MCF 10A (cell line): Measurements from ENCODE around the gene SLC38A7. TPM values are rescaled to one million over a fixed set of nuclear protein-coding genes. Genes with fewer than 3 reads are reported as not detected.

Source experiments
- BruUV-seq: library from RNA; stranded (reverse); fragments of 400-500 nt; replicated peaks from 2 replicates; lab custom pipeline; 2021; lab: Mats Ljungman, UMichigan
- CTCF ChIA-PET: fragments of 300-600 bp; sonication (Branson Sonifier 250); formaldehyde crosslinking; extraction: SDS; loops from one replicate; lab custom pipeline; 2021; ENCODE audit warnings: antibody characterized with exemption, inconsistent platforms; lab: Yijun Ruan, JAX
- POLR2A ChIA-PET: fragments of 300-600, 350-650 bp; sonication (Branson Sonifier 250); formaldehyde crosslinking; extraction: SDS; loops from one replicate; lab custom pipeline; 2020; ENCODE audit warnings: antibody characterized with exemption, inconsistent platforms; lab: Yijun Ruan, JAX
- DNase-seq: peaks from one replicate; pipeline ENCODE4 v3.0.0-alpha.2; 2018; ENCODE audit not compliant: unreplicated experiment
- H3K27ac Mint-ChIP-seq: one replicate; pipeline ENCODE4 v1.8.0; 2022; ENCODE audit warnings: mild to moderate bottlenecking, low read depth, mixed read lengths; ENCODE audit not compliant: unreplicated experiment
- H3K27me3 Mint-ChIP-seq: one replicate; pipeline ENCODE4 v1.8.0; 2022; ENCODE audit warnings: mixed read lengths; ENCODE audit not compliant: insufficient read depth, unreplicated experiment
- H3K36me3 Mint-ChIP-seq: one replicate; pipeline ENCODE4 v1.8.0; 2022; ENCODE audit warnings: mild to moderate bottlenecking, moderate library complexity, mixed read lengths; ENCODE audit not compliant: insufficient read depth, unreplicated experiment
- H3K4me1 Mint-ChIP-seq: one replicate; pipeline ENCODE4 v1.8.0; 2022; ENCODE audit warnings: mixed read lengths; ENCODE audit not compliant: insufficient read depth, unreplicated experiment
- H3K4me3 Mint-ChIP-seq: one replicate; pipeline ENCODE4 v1.8.0; 2022; ENCODE audit warnings: mild to moderate bottlenecking, moderate library complexity, mixed read lengths; ENCODE audit not compliant: unreplicated experiment
- H3K9me3 Mint-ChIP-seq: one replicate; pipeline ENCODE4 v1.8.0; 2022; ENCODE audit warnings: mixed read lengths; ENCODE audit not compliant: unreplicated experiment
- intact Hi-C: fragments of 100-400 bp; cut with micrococcal nuclease; formaldehyde crosslinking; loops from 2 replicates; pipeline ENCODE4 v1.14.1; 2022
- total RNA-seq: library from RNA; stranded (reverse); gene quantifications from 2 replicates; pipeline ENCODE4 v1.2.3, GENCODE V29; 2022
- TF ChIP-seq, protein P1 (sequence below): fragments of 200-600 bp; IDR thresholded peaks from one replicate; pipeline ENCODE4 v1.8.0; 2022; ENCODE audit warnings: antibody characterized with exemption, mild to moderate bottlenecking; ENCODE audit not compliant: unreplicated experiment

The SLC38A7 gene
- total RNA-seq, 1 experiment from 2014 or later: 12.6 TPM

DNA sequence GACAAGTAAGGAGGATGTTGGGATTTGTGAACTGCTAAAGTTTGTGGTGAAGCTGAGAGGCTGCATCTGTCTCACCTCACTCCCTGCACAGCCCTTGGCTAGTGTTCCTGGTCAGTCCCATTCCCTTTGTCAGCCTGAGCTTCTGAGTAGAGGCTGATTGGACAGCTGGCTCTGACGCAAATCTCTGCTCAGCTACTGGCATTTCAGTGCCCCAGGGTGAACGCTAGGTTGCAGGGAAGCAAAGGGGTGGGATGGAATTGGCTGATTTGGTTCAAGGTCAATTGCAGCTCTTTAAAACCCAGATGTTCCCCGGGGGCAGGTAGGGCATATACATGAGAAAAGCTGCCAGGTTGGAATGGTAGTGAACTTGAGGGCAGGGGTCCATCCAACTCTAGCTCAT is 31.8 kb downstream of the SLC38A7 start:
- Mint-ChIP-seq H3K36me3 (no peaks in the 10 kb centered on the region), H3K9me3 (no peaks in the 10 kb centered on the region), H3K27ac (no peak overlapping the region), H3K4me1 (no peaks in the 10 kb centered on the region), H3K27me3 (no peaks in the 10 kb centered on the region), H3K4me3 (no peak overlapping the region)
- DNase-seq: peak; percentile 51
- no TSS peak for BruUV-seq
- TF ChIP-seq, protein P1, sequence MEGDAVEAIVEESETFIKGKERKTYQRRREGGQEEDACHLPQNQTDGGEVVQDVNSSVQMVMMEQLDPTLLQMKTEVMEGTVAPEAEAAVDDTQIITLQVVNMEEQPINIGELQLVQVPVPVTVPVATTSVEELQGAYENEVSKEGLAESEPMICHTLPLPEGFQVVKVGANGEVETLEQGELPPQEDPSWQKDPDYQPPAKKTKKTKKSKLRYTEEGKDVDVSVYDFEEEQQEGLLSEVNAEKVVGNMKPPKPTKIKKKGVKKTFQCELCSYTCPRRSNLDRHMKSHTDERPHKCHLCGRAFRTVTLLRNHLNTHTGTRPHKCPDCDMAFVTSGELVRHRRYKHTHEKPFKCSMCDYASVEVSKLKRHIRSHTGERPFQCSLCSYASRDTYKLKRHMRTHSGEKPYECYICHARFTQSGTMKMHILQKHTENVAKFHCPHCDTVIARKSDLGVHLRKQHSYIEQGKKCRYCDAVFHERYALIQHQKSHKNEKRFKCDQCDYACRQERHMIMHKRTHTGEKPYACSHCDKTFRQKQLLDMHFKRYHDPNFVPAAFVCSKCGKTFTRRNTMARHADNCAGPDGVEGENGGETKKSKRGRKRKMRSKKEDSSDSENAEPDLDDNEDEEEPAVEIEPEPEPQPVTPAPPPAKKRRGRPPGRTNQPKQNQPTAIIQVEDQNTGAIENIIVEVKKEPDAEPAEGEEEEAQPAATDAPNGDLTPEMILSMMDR: no peak
- intact Hi-C loops: loop anchor here (10.0 kb wide), 1 partner anchor 528 kb away; the partner anchor contains the start of gene CFAP20
- ChIA-PET CTCF (interaction anchor here (0.6 to 2.9 kb wide), 7 partner anchors 8 to 305 kb away, joined by 3 to 16 read pairs (median 3); no protein-coding TSS in a partner anchor), POLR2A (interaction anchor here (0.7 to 1.0 kb wide), 3 partner anchors 8 to 33 kb away, joined by 3 to 7 read pairs (median 4); no protein-coding TSS in a partner anchor)

DNA sequence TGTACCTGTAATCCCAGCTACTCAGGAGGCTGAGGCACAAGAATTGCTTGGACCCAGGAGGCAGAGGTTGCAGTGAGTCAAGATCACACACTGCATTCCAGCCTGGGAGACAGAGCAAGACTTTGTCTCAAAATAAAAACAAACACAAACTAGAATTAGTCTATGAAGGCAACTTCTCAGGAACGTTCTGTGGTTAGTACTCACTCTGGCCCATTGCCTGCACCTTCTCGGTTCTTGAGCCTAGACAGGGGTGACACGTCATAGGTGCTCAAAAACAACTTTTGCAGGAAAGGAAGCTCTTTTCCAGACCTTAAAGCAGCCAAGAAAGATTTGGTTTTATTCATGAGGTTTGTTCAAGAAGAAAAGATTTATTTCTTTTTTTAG is 32.6 kb downstream of the SLC38A7 start:
- CTCF ChIA-PET: interaction anchor here (0.6 to 2.9 kb wide), 7 partner anchors 9 to 163 kb away, joined by 3 to 16 read pairs (median 6); no protein-coding TSS in a partner anchor
- BruUV-seq: no TSS peak
- TF ChIP-seq, protein P1: no peak
- peak; percentile 47 for DNase-seq
- Mint-ChIP-seq H3K9me3 (no peaks in the 10 kb centered on the region), H3K4me3 (no peak overlapping the region), H3K36me3 (no peaks in the 10 kb centered on the region), H3K4me1 (no peaks in the 10 kb centered on the region), H3K27ac (no peak overlapping the region), H3K27me3 (no peaks in the 10 kb centered on the region)
- intact Hi-C loops: loop anchor here (10.0 kb wide), 1 partner anchor 527 kb away; the partner anchor contains the start of gene CFAP20
- POLR2A ChIA-PET: interaction anchor here (0.7 to 1.1 kb wide), 4 partner anchors 9 to 34 kb away, joined by 3 to 7 read pairs (median 4); no protein-coding TSS in a partner anchor

DNA sequence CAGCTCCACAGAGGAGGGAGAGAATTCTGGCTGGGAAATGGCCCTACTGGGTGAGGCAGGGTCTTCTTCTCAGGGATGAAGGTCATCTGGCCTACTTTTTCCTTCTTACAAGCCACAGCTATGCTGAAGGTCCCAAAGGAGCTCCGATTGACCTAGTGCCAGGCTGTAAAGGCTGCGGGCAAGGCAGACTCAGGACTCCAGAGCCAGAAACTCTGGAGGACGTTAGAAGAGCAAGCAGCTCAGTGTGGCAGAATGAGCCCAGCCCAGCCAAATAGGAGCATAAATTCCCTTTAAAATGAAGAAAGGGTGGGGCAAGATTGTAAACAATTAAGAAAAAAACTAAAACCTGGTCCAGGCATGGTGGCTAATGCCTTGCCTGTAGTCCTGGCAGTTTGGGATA is 34.9 kb downstream of the SLC38A7 start:
- H3K9me3 Mint-ChIP-seq: no peaks in the 10 kb centered on the region
- H3K4me1 Mint-ChIP-seq: no peaks in the 10 kb centered on the region
- H3K27ac Mint-ChIP-seq: no peak overlapping the region
- H3K27me3 Mint-ChIP-seq: no peaks in the 10 kb centered on the region
- intact Hi-C loops: loop anchor here (10.0 kb wide), 1 partner anchor 525 kb away; the partner anchor contains the start of gene CFAP20
- H3K4me3 Mint-ChIP-seq: no peak overlapping the region
- peaks cover 6% of the 10 kb centered on the region for H3K36me3 Mint-ChIP-seq
- BruUV-seq: no TSS peak
- ChIA-PET CTCF (interaction anchor here (1.0 to 1.2 kb wide), 4 partner anchors 8 to 85 kb away, joined by 3 to 6 read pairs (median 3); no protein-coding TSS in a partner anchor), POLR2A (no interaction called here)
- TF ChIP-seq, protein P1: no peak
- DNase-seq: no peak

DNA sequence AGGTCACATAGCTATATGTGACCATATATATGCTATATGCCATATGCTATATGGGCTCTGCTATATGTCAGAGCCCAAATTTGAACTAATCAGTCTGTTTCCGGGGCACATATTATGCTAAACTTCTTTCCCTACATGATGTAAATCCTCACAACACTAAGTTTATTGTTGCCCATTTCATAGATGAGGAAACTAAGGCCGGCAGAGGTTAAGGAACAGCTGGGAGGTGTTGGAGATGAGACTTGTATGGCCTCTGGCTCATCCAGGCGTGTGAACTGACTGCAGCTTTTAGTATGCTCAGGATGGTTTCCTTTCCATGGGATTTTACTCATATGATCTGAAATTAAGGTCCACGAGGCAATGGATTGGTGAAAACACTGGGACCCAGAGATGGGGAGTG is 37.5 kb downstream of the SLC38A7 start:
- DNase-seq: no peak
- no peaks in the 10 kb centered on the region for H3K4me1 Mint-ChIP-seq
- BruUV-seq: no TSS peak
- H3K27ac Mint-ChIP-seq: no peak overlapping the region
- ChIA-PET CTCF (interaction anchor here (0.8 to 1.7 kb wide), 3 partner anchors 14 to 160 kb away, joined by 3 to 7 read pairs (median 3); no protein-coding TSS in a partner anchor), POLR2A (no interaction called here)
- no peak overlapping the region for H3K4me3 Mint-ChIP-seq
- H3K27me3 Mint-ChIP-seq: no peaks in the 10 kb centered on the region
- peaks cover 6% of the 10 kb centered on the region for H3K36me3 Mint-ChIP-seq
- intact Hi-C loops: no loop called here
- TF ChIP-seq, protein P1: no peak
- no peaks in the 10 kb centered on the region for H3K9me3 Mint-ChIP-seq
